Heart left ventricle (tissue), 13 donors: ENCODE measurements around the gene URB2.

ENCODE experiments used
- CTCF ChIP-seq, 12 donors: fragments of 200-600 bp; sonication (generic) in 4 of 12; IDR thresholded peaks; one replicate each; pipeline versions ENCODE4 v1.5.0 to v1.8.0; 2018 to 2022; ENCODE audit warnings: antibody characterized with exemption in 12 of 12, mild to moderate bottlenecking in 5 of 12
- POLR2A ChIP-seq, 2 donors: fragments of 450-650 bp; IDR thresholded peaks; one replicate each; pipeline ENCODE4 v1.6.1; 2017; ENCODE audit warnings: antibody characterized with exemption in 2 of 2, mild to moderate bottlenecking in 2 of 2, moderate library complexity in 2 of 2
- donor health status: ischemic (EF 13 %, LVEDD 7.1; RV severe dilation, severe dysfunction).
- donor health status: DM: no; HTN: yes; CAD: no.
- donor health status: DM: no; HTN: no; CAD: no.
- donor health status: ischemic (EF 25% LVEDD 6.9; RV normal size, moderate dysfunction).
- donor health status: ischemic (EF 25% LVEDD 5.7; RV mildly dilated, moderate dysfunction).
- donor health status: ischemic (EF 35%, LVEDD 5.7; RV mildly dilated, moderate dysfunction).
- donor health status: nonischemic (EF 11% LVEDD 7.7; RV severe dilation, severe dysfunction).
- donor health status: DM: yes; HTN: yes; CAD: no.
- donor health status: PGD.
- donor health status: ischemic (EF 29% LVEDD 5.4; RV normal size, mild dysfunction).
- donor health status: nonischemic (EF 23%, LVEDD 6.1; RV moderate dilation, normal function).

GRCh38 chr1:229693129-229693900, 67.3 kb downstream of the URB2 start:
- TF ChIP-seq CTCF (IDR thresholded peaks at IDR 0.05) (no peak), POLR2A (IDR thresholded peaks at IDR 0.05) (no peak)
